PC-3 (cell line): ENCODE results near the gene SBNO2.

ENCODE experiments used
- EZH2 ChIP-seq: fragments of 300-600 bp; sonication (generic); IDR thresholded peaks from one replicate; pipeline ENCODE4 v1.6.1; 2017; ENCODE audit warnings: antibody characterized with exemption, mild to moderate bottlenecking, low read length; ENCODE audit not compliant: unreplicated experiment
- TF ChIP-seq, protein P1 (sequence below): fragments of 300-600 bp; sonication (generic); conservative IDR thresholded peaks from 2 replicates; pipeline ENCODE4 v1.5.1; 2017; ENCODE audit warnings: antibody characterized with exemption, low read depth, mild to moderate bottlenecking, low read length

DNA sequence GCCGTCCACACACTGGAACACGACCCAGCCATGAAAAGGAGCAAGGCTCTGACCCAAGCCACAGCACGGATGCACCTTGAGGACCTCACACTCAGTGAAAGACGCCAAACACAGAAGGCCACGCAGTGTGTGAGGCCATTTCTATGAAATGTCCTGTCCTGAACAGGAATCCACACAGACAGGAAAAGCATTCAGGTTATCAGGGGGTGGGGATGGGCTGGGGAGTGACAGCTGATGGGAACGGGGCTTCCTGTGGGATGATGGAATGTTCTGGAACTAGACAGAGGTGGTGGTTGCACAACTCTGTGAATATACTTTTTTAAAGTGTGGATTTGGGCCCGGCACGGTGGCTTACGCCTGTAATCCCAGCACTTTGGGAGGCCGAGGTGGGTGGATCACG lies 39.6 kb downstream of the SBNO2 start:
- TF ChIP-seq, protein P1, sequence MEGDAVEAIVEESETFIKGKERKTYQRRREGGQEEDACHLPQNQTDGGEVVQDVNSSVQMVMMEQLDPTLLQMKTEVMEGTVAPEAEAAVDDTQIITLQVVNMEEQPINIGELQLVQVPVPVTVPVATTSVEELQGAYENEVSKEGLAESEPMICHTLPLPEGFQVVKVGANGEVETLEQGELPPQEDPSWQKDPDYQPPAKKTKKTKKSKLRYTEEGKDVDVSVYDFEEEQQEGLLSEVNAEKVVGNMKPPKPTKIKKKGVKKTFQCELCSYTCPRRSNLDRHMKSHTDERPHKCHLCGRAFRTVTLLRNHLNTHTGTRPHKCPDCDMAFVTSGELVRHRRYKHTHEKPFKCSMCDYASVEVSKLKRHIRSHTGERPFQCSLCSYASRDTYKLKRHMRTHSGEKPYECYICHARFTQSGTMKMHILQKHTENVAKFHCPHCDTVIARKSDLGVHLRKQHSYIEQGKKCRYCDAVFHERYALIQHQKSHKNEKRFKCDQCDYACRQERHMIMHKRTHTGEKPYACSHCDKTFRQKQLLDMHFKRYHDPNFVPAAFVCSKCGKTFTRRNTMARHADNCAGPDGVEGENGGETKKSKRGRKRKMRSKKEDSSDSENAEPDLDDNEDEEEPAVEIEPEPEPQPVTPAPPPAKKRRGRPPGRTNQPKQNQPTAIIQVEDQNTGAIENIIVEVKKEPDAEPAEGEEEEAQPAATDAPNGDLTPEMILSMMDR: no peak
- no peak for TF ChIP-seq EZH2
